Epithelial cell of proximal tubule (primary cell): ENCODE measurements around the gene CAPRIN1. TPM values are rescaled to one million over a fixed set of nuclear protein-coding genes. Genes with fewer than 3 reads are reported as not detected.
"Not testable (repeated sequence)": the region's sequence is repeated elsewhere in the genome, so short reads cannot be mapped to it uniquely, and the experiment has no call there.

Experiments
- DNase-seq: peaks from one replicate; pipeline ENCODE4 v3.0.0-alpha.2; 2011; ENCODE audit warnings: low read depth
- H3K4me3 ChIP-seq: 2 replicates; pipeline ENCODE4 v1.5.1; 2011; ENCODE audit warnings: low read depth, mild to moderate bottlenecking, low read length
- CTCF ChIP-seq: conservative IDR thresholded peaks from 2 replicates; pipeline ENCODE4 v1.5.1; 2012; ENCODE audit warnings: low read depth, mild to moderate bottlenecking, low read length
- total RNA-seq: library from RNA; depleted of rRNA; stranded (reverse); fragments of >200 nt; gene quantifications from 2 replicates; pipeline ENCODE4 v1.2.3, GENCODE V29; 2015

CAPRIN1 gene
- total RNA-seq, 1 donor from 2014 or later, result 172 TPM

- DNase-seq, result no peak
- H3K4me3 ChIP-seq, result peak overlapping the region; percentile 74
- TF ChIP-seq CTCF, result no peak
Observed at GRCh38 chr11:34050581-34051348, 766 bp upstream of the CAPRIN1 start.

GRCh38 chr11:34052036-34052607, 591 bp downstream of the CAPRIN1 start:
- no peak for TF ChIP-seq CTCF
- DNase-seq, result no peak
- H3K4me3 ChIP-seq, result peak overlapping the region; percentile 74

- DNase-seq, result no peak
- H3K4me3 ChIP-seq, result peak overlapping the region; percentile 74
- no peak for TF ChIP-seq CTCF
Observed at GRCh38 chr11:34052608-34053160, 1.2 kb downstream of the CAPRIN1 start.

GRCh38 chr11:34053161-34053686, 1.7 kb downstream of the CAPRIN1 start:
- H3K4me3 ChIP-seq, result peak overlapping the region; percentile 74
- no peak for TF ChIP-seq CTCF
- no peak for DNase-seq

- peak overlapping the region; percentile 74 for H3K4me3 ChIP-seq
- not testable (repeated sequence) for DNase-seq
Observed at GRCh38 chr11:34054351-34054750, 2.8 kb downstream of the CAPRIN1 start.

GRCh38 chr11:34055218-34056000, 3.9 kb downstream of the CAPRIN1 start:
- no peak overlapping the region for H3K4me3 ChIP-seq
- DNase-seq, result no peak
- no peak for TF ChIP-seq CTCF

GRCh38 chr11:34056672-34057071, 5.1 kb downstream of the CAPRIN1 start:
- no peak for TF ChIP-seq CTCF
- peak overlapping the region; percentile 4 for H3K4me3 ChIP-seq
- DNase-seq, result no peak
